Bronchial epithelial cell (primary cell): ENCODE data around the gene CD81. TPM values are rescaled to one million over a fixed set of nuclear protein-coding genes. Genes with fewer than 3 reads are reported as not detected.

Source experiments
- DNase-seq: peaks from one replicate; pipeline ENCODE4 v3.0.0-alpha.2; 2010; ENCODE audit warnings: low read depth
- FAIRE-seq: peaks from 2 replicates; lab custom pipeline; 2011; peaks lifted over from hg19 to GRCh38; lab: Jason Lieb, UNC
- H3K27me3 ChIP-seq: 2 replicates; pipeline ENCODE4 v1.5.1; 2011; ENCODE audit warnings: low read length; ENCODE audit not compliant: control insufficient read depth, insufficient read depth
- H3K36me3 ChIP-seq: 2 replicates; pipeline ENCODE4 v1.5.1; 2011; ENCODE audit warnings: low read length; ENCODE audit not compliant: control insufficient read depth, insufficient read depth
- H3K4me3 ChIP-seq: 2 replicates; pipeline ENCODE4 v1.5.1; 2011; ENCODE audit warnings: mild to moderate bottlenecking, low read depth, low read length, control low read depth
- CTCF ChIP-seq: IDR thresholded peaks from 2 replicates; pipeline ENCODE4 v1.5.1; 2011; ENCODE audit warnings: mild to moderate bottlenecking, moderate library complexity, low read length, control low read depth, inconsistent platforms; ENCODE audit not compliant: insufficient read depth, severe bottlenecking
- total RNA-seq: library from RNA; depleted of rRNA; stranded (reverse); fragments of >200 nt; gene quantifications from 2 replicates; pipeline ENCODE4 v1.2.1, GENCODE V29; 2014

Gene CD81
- total RNA-seq, 1 donor from 2014 or later: 133 TPM

- H3K36me3 ChIP-seq: no peaks in the 10 kb centered on the region
- DNase-seq: no peak
- FAIRE-seq: no peak
- H3K27me3 ChIP-seq: peaks cover 5% of the 10 kb centered on the region
- no peak overlapping the region for H3K4me3 ChIP-seq
- no peak for TF ChIP-seq CTCF
These were observed 7.8 kb upstream of the CD81 start for GRCh38 chr11:2369320-2369719.

- Histone ChIP-seq H3K36me3 (no peaks in the 10 kb centered on the region), H3K4me3 (no peak overlapping the region), H3K27me3 (peaks cover 5% of the 10 kb centered on the region)
- DNase-seq: no peak
- no peak for TF ChIP-seq CTCF
- FAIRE-seq: no peak
These were observed 7.2 kb upstream of the CD81 start for GRCh38 chr11:2369896-2370295.

- H3K27me3 ChIP-seq: no peaks in the 10 kb centered on the region
- H3K36me3 ChIP-seq: no peaks in the 10 kb centered on the region
- FAIRE-seq: no peak
- H3K4me3 ChIP-seq: no peak overlapping the region
- TF ChIP-seq CTCF: no peak
- DNase-seq: no peak
These were observed 2.5 kb upstream of the CD81 start for GRCh38 chr11:2374456-2375201.

GRCh38 chr11:2375341-2375853, 1.7 kb upstream of the CD81 start:
- FAIRE-seq (no peak), DNase-seq (no peak)
- no peaks in the 10 kb centered on the region for H3K27me3 ChIP-seq
- TF ChIP-seq CTCF: no peak
- H3K4me3 ChIP-seq: no peak overlapping the region
- peaks cover 2% of the 10 kb centered on the region for H3K36me3 ChIP-seq

GRCh38 chr11:2375964-2376551, 1.1 kb upstream of the CD81 start:
- H3K36me3 ChIP-seq: peaks cover 3% of the 10 kb centered on the region
- H3K4me3 ChIP-seq: no peak overlapping the region
- TF ChIP-seq CTCF: no peak
- DNase-seq (no peak), FAIRE-seq (no peak)
- H3K27me3 ChIP-seq: no peaks in the 10 kb centered on the region
